ENCODE data around the gene KIZ. TPM values are rescaled to one million over a fixed set of nuclear protein-coding genes. Genes with fewer than 3 reads are reported as not detected.

Gene KIZ
- total RNA-seq, 4 donors from 2014 or later, result 46.7 to 73.0 (median 48.6) TPM

DNA sequence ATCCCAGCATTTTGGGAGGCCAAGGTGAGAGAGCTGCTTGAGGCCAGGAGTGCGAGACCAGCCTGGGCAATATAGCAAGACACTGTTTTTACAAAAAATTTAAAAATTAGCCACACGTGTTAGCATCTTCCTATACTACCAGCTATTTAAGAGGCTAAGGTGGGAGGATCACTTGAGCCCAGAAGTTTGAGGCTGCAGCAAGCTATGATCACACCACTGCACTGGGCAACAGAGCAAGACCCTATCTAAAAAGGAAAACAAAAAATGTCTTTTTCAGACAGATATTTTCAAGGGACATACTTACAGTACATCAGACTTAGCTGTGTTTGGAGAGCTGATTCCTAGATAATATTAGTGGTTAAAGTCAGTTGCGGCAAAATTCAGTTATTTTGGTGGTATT is 104.3 kb downstream of the KIZ start:
- 95 to 96% methylated on average over 3 of the region's 3 CpGs for WGBS, 2 donors
- H3K27me3 ChIP-seq, result no peaks in the 10 kb centered on the region
- DNase-seq, result no peak
- H3K4me1 ChIP-seq, result peaks cover 31 to 42% of the 10 kb centered on the region in 2 donors
- TF ChIP-seq, protein P1, sequence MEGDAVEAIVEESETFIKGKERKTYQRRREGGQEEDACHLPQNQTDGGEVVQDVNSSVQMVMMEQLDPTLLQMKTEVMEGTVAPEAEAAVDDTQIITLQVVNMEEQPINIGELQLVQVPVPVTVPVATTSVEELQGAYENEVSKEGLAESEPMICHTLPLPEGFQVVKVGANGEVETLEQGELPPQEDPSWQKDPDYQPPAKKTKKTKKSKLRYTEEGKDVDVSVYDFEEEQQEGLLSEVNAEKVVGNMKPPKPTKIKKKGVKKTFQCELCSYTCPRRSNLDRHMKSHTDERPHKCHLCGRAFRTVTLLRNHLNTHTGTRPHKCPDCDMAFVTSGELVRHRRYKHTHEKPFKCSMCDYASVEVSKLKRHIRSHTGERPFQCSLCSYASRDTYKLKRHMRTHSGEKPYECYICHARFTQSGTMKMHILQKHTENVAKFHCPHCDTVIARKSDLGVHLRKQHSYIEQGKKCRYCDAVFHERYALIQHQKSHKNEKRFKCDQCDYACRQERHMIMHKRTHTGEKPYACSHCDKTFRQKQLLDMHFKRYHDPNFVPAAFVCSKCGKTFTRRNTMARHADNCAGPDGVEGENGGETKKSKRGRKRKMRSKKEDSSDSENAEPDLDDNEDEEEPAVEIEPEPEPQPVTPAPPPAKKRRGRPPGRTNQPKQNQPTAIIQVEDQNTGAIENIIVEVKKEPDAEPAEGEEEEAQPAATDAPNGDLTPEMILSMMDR (IDR thresholded peaks at IDR 0.05), result no peak
- no peak for TF ChIP-seq POLR2A (IDR thresholded peaks at IDR 0.05)
- H3K27ac ChIP-seq, result no peak overlapping the region
- intact Hi-C loops (cut with DNase I), result no loop called here
- no peaks in the 10 kb centered on the region for H3K9me3 ChIP-seq
- no peaks in the 10 kb centered on the region for H3K36me3 ChIP-seq
- H3K4me3 ChIP-seq (replicated peaks in 1 of 3), result no peak overlapping the region

DNA sequence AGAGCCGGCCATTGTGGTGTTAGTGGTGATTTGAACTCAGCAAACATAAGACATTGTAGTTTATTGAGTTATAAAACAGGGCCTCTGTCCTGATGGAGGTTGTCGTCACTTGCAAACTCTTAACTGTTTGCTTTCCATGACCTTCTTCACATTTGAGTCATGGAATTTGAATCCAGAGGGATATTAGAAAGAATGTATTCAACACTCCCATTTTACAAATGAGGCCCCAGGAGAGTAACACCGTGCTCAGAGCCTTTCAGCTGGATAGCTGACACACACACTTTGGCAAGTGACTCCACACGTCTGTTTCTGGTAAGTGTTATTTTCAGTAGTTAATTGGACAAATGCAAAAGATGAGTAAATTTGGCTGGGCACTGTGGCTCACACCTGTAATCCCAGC is 104.8 kb downstream of the KIZ start:
- no peak for DNase-seq
- Histone ChIP-seq H3K9me3 (no peaks in the 10 kb centered on the region), H3K4me3 (replicated peaks in 1 of 3) (no peak overlapping the region), H3K27me3 (no peaks in the 10 kb centered on the region), H3K27ac (no peak overlapping the region), H3K4me1 (peaks cover 35 to 42% of the 10 kb centered on the region in 2 donors), H3K36me3 (no peaks in the 10 kb centered on the region)
- no peak for TF ChIP-seq POLR2A (IDR thresholded peaks at IDR 0.05)
- TF ChIP-seq, protein P1 (IDR thresholded peaks at IDR 0.05), result no peak
- WGBS, 2 donors, result 83 to 84% methylated on average over 4 of the region's 4 CpGs
- intact Hi-C loops (cut with DNase I), result no loop called here

DNA sequence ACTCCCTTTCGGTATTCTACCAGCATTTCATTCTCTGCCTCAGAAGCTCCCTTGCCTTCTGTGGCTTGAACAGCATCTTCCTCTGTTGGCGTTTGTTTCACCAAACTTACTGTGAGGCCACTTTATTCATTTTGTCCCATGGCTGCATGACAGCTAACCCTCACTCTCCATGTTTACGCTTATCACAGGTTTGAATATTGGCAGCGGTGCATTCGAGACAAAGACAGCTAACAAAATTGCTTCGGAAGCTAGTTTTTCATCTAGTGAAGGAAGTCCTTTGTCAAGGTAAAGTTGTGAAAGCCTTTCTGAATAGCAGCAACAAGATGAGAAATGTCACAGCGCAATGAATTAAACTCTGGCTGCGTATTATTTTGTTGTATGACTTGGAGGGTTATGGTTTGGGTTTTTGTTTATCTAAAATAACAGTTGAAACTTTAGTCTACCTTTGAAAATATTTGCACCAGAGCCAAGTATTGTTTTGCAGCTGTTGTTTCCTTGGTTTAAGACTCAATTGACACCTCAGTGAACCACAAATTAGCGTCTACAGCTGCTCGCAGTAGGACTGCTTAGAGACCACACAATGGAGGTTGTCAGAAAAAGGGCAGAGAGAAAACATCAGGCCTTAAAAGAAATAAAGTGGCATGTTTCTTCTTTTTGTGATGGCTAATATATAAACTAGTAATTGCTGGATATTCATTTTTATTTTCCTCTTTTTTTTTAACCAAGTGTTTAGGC is 106.8 kb downstream of the KIZ start:
- H3K4me3 ChIP-seq (replicated peaks in 1 of 3), result no peak overlapping the region
- WGBS, 2 donors, result 92 to 93% methylated on average over 10 of the region's 10 CpGs
- H3K4me1 ChIP-seq, result peaks cover 21 to 36% of the 10 kb centered on the region in 2 donors
- intact Hi-C loops (cut with DNase I), result no loop called here
- H3K36me3 ChIP-seq, result no peaks in the 10 kb centered on the region
- no peak for DNase-seq
- H3K27me3 ChIP-seq, result no peaks in the 10 kb centered on the region
- TF ChIP-seq POLR2A (IDR thresholded peaks at IDR 0.05), result no peak
- TF ChIP-seq, protein P1 (IDR thresholded peaks at IDR 0.05), result no peak
- H3K27ac ChIP-seq, result peak overlapping the region in 1 of 3 donors; percentile 24
- H3K9me3 ChIP-seq, result no peaks in the 10 kb centered on the region

DNA sequence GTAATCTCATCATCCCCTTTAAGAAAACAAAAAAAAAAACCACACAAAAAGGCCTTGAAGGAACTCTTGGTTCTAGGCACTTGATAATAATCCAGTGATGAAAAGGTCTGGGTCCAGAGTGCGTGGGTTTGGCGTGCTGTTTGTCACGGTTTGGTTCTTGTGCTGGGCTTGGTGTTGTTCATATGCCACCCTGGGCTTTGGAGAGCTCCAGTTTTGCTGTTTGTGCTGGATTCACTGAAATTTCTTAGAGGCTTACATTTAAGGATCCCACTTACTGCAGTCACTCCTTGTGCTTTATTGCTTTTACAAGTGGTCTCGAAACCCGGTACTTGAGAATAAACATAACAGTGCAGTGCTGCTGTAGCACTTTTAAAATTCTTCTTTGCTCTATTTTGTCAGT is 108.4 kb downstream of the KIZ start:
- intact Hi-C loops (cut with DNase I), result no loop called here
- no peak for TF ChIP-seq POLR2A (IDR thresholded peaks at IDR 0.05)
- TF ChIP-seq, protein P1 (IDR thresholded peaks at IDR 0.05), result no peak
- peak; percentile 79 to 88 for DNase-seq
- Histone ChIP-seq H3K27ac (peak overlapping the region in 1 of 3 donors; percentile 37), H3K36me3 (no peaks in the 10 kb centered on the region), H3K4me3 (replicated peaks in 1 of 3) (no peak overlapping the region), H3K27me3 (no peaks in the 10 kb centered on the region), H3K4me1 (peaks cover 25 to 38% of the 10 kb centered on the region in 2 donors), H3K9me3 (no peaks in the 10 kb centered on the region)
- 25 to 49% methylated on average over 5 of the region's 5 CpGs for WGBS, 2 donors

DNA sequence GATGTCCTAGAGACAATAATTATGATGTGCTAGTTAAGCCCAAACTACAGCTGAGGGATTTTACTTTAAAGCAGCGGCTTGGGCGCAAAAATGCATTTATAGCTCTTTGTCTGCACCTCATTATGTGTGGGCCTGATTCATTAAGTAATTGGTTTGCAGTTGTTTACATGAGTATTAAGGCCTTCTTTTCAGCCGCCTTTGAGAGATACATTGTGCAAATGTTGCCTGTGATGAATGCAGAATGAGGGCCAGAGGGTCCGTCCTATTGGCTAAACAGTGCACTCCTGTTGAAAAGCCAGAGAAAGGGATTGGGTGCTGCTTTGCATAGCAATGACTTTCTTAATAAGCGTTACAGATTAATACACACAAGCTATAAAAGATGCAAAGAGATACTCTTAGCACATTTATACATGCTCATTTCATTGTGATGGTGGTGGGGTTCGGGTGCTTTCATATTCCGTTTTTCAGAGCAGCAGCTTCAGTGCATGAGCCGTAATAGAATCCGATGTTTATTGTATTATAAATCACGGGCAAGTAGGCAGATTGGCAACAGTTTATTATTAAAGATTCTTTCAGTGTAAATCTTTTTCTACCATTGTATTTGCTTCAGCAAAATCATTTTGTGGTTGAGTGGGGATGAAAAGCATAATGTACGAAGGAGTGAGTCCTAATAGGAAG is 109.1 kb downstream of the KIZ start:
- H3K27ac ChIP-seq, result peak overlapping the region in 2 of 3 donors; percentile 2 to 13
- 71 to 73% methylated on average over 11 of the region's 11 CpGs for WGBS, 2 donors
- intact Hi-C loops (cut with DNase I), result loop anchor here (5.0 kb wide), 2 partner anchors 267 to 368 kb away; no protein-coding TSS in a partner anchor
- H3K36me3 ChIP-seq, result no peaks in the 10 kb centered on the region
- no peak for DNase-seq
- peaks cover 25 to 35% of the 10 kb centered on the region in 2 donors for H3K4me1 ChIP-seq
- no peak overlapping the region for H3K4me3 ChIP-seq (replicated peaks in 1 of 3)
- no peaks in the 10 kb centered on the region for H3K9me3 ChIP-seq
- H3K27me3 ChIP-seq, result no peaks in the 10 kb centered on the region
- TF ChIP-seq POLR2A (IDR thresholded peaks at IDR 0.05), result no peak
- TF ChIP-seq, protein P1 (IDR thresholded peaks at IDR 0.05), result peak in 1 of 6 experiments; percentile 1
